GM21447 (cell line): Measurements from ENCODE around the gene SLFN5.
A peak's percentile ranks its signal among the peaks of the same experiment; 100 is the strongest.
"Not testable (repeated sequence)": the region's sequence is repeated elsewhere in the genome, so short reads cannot be mapped to it uniquely, and the experiment has no call there.

Source experiments
- ATAC-seq: cut with Tn5 transposase; IDR thresholded peaks from one replicate; pipeline ENCODE4 v1.9.1; 2021; ENCODE audit not compliant: unreplicated experiment

SLFN5 gene

GRCh38 chr17:35241520-35241919 is 1.4 kb upstream of the SLFN5 start:
- no peak for ATAC-seq

GRCh38 chr17:35242158-35242804 is 591 bp upstream of the SLFN5 start:
- peak; percentile 47 for ATAC-seq

DNA sequence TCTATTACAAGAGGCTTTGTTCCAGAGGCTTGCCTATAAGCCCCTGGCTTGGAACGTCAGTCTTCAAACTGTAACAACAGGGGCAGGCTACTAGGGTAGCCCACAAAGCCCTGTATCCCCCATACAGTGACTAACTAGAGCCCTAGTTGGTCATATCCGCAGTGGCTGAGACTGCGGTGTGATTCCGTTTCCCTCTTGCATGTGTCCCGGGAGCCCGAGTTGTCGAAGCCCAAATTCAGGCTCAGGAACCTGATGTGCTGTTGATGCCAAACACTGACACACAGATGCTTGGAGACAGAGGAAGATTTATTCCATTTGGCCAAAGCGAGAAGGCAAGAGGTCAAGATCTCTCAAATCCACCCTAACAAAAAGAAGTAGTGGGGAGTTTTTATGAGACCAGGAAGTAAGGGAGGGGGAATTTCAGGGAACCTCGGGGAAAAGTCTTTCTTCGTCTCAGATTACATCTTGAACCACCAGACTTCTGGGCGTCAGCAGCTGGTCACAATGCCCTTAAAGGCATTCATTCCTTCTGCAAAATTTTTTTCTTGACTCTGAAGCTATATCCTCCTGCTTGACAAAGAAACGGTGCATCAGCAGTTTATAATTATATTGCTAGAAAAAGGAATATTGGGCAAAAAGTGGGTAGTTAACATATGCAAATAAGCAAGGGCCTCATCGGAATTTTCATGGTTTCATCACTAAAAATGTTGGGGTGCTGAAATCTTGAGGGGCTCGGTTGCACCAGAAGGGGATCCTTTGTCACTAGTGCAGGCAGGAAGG is 879 bp downstream of the SLFN5 start:
- no peak for ATAC-seq

- peak; percentile 46 for ATAC-seq
Measured at GRCh38 chr17:35244341-35245195, 1.7 kb downstream of the SLFN5 start.

GRCh38 chr17:35245196-35245486 is 2.3 kb downstream of the SLFN5 start:
- ATAC-seq: no peak

DNA sequence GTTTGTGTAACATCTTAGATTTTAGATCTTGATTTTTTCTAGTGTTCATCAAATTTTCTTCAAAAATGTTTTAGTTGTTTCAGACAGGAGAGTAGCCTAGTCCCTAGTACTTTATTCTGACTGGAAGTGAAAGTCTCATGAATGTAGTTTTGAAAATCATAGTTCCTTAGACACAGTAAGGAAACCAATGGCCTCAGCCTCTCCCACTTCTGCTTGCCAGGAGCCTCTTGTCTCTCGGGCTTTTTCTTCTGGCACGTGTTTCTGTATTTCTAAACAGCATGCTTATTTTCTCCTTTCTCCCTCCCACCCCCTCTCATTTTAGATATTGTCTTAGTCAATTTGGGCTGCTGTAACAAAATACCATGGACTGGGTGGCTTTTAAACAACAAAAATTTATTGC is 9.8 kb downstream of the SLFN5 start:
- no peak for ATAC-seq

DNA sequence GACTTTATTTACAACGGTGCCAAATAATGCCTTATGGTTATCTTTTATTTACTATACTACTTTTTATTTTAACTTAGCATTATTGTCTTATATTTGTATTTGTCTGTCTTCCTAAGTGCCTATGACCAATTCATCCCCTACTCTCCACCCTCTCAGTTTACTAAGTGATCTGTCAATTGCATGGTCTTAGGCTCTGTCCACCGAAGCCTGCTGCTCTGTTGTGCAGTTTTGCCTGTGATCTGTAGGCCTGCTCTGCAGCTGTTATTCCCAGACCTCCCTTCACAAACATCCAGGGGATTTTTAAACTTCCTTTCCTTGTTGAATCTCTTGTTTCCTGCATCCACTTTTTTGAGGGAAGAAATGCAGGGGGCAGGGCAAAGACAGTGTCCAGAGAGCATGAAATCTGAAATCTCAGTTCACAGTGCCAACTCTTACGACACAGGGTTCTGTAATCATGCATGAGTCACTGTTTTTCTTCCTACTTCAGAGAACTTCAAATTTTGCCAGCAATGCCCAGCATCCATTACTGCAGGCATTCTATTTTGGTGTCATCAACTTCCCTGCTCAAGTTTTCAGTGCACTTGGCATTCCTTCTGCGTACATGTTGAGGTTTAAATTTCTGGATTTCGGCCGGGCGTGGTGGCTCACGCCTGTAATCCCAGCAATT is 11.4 kb downstream of the SLFN5 start:
- ATAC-seq: no peak

- no peak for ATAC-seq
Measured at GRCh38 chr17:35255316-35255715, 12.4 kb downstream of the SLFN5 start.

DNA sequence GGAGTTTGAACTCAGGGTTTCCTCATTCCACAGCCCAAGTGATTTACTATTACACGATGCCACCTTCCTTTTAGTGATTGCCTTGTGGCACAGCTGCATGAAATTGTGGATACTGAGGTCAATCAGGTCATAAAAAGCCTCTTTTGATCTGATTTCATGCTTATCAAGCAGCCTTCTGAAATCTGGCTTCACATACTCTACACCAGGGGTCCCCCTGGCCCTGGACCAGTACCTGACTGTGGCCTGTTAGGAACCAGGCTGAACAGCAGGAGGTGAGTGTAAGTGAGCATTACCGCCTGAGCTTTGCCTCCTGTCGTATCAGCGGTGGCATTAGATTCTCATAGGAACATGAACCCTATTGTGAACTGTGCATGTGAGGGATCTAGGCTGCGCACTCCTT is 13.8 kb downstream of the SLFN5 start:
- ATAC-seq: no peak

DNA sequence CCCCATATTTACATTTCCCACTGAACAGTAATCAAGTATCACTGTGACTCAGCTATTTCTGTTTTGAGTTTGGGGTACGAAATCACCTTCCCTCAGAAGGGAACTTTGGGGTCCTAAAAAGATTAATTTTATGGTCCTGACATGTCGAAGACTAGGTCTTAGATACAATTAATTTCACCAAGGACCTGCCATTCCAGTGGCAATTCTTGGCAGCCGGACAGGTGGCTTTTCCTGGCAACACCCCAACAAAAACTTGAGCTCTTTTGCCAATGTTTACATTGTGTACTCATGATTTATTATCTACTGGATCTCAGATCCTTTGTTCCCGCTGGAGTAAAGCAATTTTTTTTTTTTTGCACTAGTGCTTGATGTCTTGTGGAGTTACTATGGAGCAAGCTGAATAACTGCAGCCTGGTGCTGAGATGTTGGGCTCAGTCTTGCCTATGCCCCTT is 14.4 kb downstream of the SLFN5 start:
- no peak for ATAC-seq

DNA sequence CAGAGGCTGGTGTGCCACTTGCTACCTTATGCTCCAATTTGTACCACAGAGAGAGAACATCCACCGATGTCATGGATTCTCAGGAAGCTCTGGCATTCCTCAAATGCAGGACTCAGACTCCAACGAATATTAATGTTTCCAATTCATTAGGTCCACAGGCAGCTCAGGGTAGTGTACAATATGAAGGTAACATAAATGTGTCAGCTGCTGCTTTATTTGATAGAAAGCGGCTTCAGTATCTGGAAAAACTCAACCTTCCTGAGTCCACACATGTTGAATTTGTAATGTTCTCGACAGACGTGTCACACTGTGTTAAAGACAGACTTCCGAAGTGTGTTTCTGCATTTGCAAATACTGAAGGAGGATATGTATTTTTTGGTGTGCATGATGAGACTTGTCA is 16.1 kb downstream of the SLFN5 start:
- ATAC-seq: no peak

DNA sequence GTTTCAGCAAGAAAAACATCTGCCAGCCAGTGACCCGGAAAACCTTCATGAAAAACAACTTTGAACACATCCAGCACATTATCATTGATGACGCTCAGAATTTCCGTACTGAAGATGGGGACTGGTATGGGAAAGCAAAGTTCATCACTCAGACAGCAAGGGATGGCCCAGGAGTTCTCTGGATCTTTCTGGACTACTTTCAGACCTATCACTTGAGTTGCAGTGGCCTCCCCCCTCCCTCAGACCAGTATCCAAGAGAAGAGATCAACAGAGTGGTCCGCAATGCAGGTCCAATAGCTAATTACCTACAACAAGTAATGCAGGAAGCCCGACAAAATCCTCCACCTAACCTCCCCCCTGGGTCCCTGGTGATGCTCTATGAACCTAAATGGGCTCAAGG is 22.2 kb downstream of the SLFN5 start:
- ATAC-seq: no peak

DNA sequence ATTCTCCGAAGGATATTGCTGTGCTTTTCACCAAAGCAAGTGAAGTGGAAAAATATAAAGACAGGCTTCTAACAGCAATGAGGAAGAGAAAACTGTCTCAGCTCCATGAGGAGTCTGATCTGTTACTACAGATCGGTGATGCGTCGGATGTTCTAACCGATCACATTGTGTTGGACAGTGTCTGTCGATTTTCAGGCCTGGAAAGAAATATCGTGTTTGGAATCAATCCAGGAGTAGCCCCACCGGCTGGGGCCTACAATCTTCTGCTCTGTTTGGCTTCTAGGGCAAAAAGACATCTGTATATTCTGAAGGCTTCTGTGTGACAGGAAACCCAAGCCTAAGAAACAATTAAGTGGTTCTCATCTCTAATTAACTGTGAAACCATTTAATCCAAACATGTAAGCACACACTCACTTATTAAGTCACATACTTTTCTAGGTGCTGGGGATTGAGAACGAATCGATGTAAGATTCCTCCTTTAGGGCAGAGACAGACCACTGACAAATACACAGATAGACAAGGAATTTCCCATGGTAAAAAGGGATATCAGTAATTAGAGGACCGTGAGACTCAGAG is 22.8 kb downstream of the SLFN5 start:
- ATAC-seq: no peak

DNA sequence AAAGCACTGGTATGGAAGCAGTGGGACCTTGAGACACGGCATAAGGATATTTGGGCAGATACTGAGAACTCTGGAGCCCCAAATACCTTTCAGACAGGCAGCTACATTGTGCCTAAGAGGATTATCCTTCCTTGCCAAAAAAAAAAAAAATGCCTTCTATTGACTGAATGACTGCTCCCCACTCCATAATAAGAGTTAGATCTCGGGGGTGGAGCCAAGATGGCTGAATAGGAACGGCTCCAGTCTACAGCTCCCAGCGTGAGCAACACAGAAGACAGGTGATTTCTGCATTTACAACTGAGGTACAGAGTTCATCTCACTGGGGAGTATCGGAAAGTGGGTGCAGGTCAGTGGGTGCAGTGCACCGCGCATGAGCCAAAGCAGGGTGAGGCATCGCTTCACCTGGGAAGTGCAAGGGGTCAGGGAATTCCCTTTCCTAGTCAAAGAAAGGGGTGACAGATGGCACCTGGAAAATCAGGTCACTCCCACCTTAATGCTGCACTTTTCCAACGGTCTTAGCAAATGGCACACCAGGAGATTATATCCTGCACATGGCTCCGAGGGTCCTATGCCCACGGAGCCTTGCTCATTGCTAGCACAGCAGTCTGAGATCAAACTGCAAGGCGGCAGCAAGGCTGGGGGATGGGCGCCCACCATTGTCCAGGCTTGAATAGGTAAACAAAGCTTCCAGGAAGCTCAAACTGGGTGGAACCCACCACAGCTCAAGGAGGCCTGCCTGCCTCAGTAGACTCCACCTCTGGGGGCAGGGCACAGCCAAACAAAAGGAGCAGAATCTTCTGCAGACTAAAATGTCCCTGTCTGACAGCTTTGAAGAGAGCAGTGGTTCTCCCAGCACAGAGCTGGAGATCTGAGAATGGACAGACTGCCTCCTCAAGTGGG is 31.5 kb downstream of the SLFN5 start:
- not testable (repeated sequence) for ATAC-seq

- ATAC-seq: not testable (repeated sequence)
Measured at GRCh38 chr17:35278454-35278853, 35.6 kb downstream of the SLFN5 start.

DNA sequence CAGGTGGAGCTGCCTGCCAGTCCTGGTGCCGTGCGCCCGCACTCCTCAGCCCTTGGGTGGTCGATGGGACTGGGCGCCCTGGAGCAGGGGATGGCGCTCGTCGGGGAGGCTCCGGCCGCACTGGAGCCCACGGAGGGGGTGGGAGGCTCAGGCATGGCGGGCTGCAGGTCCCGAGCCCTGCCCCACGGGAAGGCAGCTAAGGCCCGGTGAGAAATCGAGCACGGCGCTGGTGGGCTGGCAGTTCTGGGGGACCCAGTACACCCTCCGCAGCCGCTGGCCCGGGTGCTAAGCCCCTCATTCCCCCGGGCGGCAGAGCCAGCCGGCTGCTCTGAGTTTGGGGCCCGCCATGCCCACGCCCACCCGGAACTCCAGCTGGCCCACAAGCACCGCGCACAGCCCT is 36.0 kb downstream of the SLFN5 start:
- not testable (repeated sequence) for ATAC-seq

- ATAC-seq: no peak
Measured at GRCh38 chr17:35283767-35284166, 40.9 kb downstream of the SLFN5 start.

DNA sequence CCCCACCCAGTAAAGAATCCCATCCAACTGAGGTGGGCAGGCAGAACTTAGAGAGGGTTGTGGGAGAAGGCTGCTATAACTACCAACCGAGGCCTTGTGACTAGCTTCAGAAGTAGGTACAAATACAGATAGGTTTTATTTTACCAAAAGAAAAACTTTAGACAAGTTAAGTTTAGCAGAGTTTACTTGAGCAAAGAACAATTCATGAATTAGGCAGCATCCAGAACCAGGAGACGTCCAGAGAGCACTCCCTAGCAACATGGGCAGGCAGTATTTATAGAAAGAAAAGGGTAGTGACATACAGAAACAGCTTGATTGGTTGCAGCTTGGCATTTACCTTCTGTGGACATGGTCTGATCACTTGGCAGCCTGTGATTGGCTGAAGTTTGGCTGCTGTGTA is 42.1 kb downstream of the SLFN5 start:
- ATAC-seq: no peak

DNA sequence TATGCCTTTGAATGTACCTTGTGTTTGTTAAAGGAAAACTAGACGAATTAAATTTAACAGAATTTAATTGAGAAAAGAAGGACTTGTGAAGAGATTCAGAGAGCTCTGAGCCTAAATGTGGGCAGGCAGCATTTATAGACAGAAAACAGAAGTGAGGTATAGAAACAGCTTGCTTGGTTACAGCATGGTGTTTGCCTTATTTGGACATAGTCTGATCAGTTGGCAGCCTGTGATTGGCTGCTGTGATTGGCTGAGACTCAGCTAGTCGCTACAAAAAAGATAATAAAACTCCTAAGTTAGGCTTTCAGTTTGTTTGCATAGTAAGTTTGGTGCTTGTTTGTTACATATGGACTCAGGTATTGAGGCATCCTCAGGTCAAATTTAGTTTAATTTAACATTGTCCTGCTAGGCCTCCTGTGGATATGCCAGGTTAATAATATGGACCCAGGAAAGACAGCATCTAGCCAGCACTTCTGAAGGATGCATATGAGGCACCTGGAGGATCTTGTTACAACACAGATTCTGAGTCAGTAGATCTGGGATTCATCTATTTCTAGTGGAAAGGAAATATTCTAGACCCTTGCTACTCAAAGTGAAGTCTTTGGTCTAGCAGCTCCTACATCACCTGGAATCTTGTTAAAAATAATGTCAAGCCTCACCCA is 43.4 kb downstream of the SLFN5 start:
- ATAC-seq: no peak
